Gastrocnemius medialis (tissue), 4 donors: Measurements from ENCODE around the gene TRIM41.
A peak's percentile ranks its signal among the peaks of the same experiment; 100 is the strongest.

Experiments used
- POLR2A ChIP-seq, 2 donors: fragments of 450-650 bp; IDR thresholded peaks; one replicate each; pipeline ENCODE4 v1.6.1; 2017; ENCODE audit warnings: antibody characterized with exemption in 2 of 2, mild to moderate bottlenecking in 2 of 2, moderate library complexity in 2 of 2
- TF ChIP-seq, protein P1 (sequence below), 5 experiments: fragments of 450-650 bp in 3 of 5; fragments of 200-600 bp in 2 of 5; sonication (generic) in 2 of 5; IDR thresholded peaks in 4 of 5; conservative IDR thresholded peaks in 1 of 5; 1 replicate in 4 of 5; 2 replicates in 1 of 5; pipeline ENCODE4 v1.5.1; 2016 to 2019; ENCODE audit warnings: antibody characterized with exemption in 5 of 5, mild to moderate bottlenecking in 3 of 5, moderate library complexity in 3 of 5

DNA sequence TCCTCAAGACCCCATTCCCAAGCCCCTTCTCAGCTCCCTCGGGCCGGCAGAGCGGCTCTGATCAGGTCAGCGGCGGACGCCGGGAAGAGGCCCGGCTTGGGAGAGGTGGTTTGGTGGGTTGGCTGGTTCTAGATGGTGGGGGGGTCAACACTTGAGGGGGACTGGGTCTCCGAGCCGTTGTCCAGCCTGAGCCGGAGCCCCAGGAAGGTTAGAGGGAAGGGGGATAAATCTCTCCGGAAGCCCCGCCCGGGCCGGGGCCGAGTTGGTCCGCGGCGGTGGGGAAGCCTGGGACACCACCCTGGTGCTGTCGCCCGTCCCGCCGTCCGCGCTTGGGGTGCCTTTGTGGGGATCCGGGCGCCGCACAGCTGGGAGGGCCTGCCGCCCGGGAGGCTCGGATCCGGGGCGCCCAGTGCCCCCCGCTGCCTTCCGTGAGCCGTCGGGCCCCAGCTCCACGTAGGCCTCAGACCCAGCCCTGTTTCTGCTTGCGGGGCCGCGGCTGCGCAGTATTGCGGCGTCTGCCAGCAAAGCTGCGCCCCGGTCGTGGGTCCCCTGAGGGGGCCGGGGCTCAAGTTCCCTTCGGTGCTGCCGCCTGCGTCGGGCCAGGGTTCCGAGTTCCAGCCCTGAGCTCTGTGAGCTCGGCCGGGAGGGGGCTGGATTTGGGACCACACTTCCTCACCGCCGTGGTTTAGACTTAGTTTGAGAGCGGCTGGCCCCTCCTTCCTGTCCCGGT is 38.4 kb downstream of the TRIM41 start:
- TF ChIP-seq, protein P1, sequence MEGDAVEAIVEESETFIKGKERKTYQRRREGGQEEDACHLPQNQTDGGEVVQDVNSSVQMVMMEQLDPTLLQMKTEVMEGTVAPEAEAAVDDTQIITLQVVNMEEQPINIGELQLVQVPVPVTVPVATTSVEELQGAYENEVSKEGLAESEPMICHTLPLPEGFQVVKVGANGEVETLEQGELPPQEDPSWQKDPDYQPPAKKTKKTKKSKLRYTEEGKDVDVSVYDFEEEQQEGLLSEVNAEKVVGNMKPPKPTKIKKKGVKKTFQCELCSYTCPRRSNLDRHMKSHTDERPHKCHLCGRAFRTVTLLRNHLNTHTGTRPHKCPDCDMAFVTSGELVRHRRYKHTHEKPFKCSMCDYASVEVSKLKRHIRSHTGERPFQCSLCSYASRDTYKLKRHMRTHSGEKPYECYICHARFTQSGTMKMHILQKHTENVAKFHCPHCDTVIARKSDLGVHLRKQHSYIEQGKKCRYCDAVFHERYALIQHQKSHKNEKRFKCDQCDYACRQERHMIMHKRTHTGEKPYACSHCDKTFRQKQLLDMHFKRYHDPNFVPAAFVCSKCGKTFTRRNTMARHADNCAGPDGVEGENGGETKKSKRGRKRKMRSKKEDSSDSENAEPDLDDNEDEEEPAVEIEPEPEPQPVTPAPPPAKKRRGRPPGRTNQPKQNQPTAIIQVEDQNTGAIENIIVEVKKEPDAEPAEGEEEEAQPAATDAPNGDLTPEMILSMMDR (IDR thresholded peaks at IDR 0.05 in 4 of 5, conservative IDR thresholded peaks at IDR 0.05 in 1 of 5): no peak
- peak; percentile 14 to 45 for TF ChIP-seq POLR2A (IDR thresholded peaks at IDR 0.05)
